Bronchial epithelial cell (primary cell): ENCODE data around the gene AMACR. TPM values are rescaled to one million over a fixed set of nuclear protein-coding genes. Genes with fewer than 3 reads are reported as not detected.

Experiments
- DNase-seq: peaks from one replicate; pipeline ENCODE4 v3.0.0-alpha.2; 2010; ENCODE audit warnings: low read depth
- FAIRE-seq: peaks from 2 replicates; lab custom pipeline; 2011; peaks lifted over from hg19 to GRCh38; lab: Jason Lieb, UNC
- H3K27me3 ChIP-seq: 2 replicates; pipeline ENCODE4 v1.5.1; 2011; ENCODE audit warnings: low read length; ENCODE audit not compliant: control insufficient read depth, insufficient read depth
- H3K36me3 ChIP-seq: 2 replicates; pipeline ENCODE4 v1.5.1; 2011; ENCODE audit warnings: low read length; ENCODE audit not compliant: control insufficient read depth, insufficient read depth
- H3K4me3 ChIP-seq: 2 replicates; pipeline ENCODE4 v1.5.1; 2011; ENCODE audit warnings: mild to moderate bottlenecking, low read depth, low read length, control low read depth
- total RNA-seq: library from RNA; depleted of rRNA; stranded (reverse); fragments of >200 nt; gene quantifications from 2 replicates; pipeline ENCODE4 v1.2.1, GENCODE V29; 2014
- TF ChIP-seq, protein P1 (sequence below): IDR thresholded peaks from 2 replicates; pipeline ENCODE4 v1.5.1; 2011; ENCODE audit warnings: mild to moderate bottlenecking, moderate library complexity, low read length, control low read depth, inconsistent platforms; ENCODE audit not compliant: insufficient read depth, severe bottlenecking

The AMACR gene
- total RNA-seq, 1 donor from 2014 or later, result 6.3 TPM

DNA sequence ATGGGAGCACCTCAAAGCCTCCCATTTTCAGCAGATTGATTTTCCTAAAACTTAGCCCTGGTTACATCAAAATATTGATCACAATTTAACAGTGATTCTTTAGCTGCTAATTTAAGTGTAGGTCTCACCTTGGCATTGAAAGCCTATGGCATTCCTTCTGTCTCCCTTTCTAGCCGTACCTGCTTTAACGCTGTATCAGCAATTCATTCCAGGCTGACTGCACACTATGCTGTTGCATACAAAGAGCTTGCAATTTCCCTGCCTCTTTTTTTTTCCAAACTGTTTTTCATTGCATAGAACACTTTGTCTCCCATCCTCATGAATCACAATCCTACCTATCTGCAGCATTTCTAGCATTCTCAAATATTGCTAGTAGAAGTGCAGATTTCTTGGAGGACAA, 8.9 kb upstream of the AMACR start:
- Histone ChIP-seq H3K36me3 (no peaks in the 10 kb centered on the region), H3K4me3 (no peak overlapping the region), H3K27me3 (no peaks in the 10 kb centered on the region)
- TF ChIP-seq, protein P1, sequence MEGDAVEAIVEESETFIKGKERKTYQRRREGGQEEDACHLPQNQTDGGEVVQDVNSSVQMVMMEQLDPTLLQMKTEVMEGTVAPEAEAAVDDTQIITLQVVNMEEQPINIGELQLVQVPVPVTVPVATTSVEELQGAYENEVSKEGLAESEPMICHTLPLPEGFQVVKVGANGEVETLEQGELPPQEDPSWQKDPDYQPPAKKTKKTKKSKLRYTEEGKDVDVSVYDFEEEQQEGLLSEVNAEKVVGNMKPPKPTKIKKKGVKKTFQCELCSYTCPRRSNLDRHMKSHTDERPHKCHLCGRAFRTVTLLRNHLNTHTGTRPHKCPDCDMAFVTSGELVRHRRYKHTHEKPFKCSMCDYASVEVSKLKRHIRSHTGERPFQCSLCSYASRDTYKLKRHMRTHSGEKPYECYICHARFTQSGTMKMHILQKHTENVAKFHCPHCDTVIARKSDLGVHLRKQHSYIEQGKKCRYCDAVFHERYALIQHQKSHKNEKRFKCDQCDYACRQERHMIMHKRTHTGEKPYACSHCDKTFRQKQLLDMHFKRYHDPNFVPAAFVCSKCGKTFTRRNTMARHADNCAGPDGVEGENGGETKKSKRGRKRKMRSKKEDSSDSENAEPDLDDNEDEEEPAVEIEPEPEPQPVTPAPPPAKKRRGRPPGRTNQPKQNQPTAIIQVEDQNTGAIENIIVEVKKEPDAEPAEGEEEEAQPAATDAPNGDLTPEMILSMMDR, result no peak
- no peak for FAIRE-seq
- peak; percentile 16 for DNase-seq

DNA sequence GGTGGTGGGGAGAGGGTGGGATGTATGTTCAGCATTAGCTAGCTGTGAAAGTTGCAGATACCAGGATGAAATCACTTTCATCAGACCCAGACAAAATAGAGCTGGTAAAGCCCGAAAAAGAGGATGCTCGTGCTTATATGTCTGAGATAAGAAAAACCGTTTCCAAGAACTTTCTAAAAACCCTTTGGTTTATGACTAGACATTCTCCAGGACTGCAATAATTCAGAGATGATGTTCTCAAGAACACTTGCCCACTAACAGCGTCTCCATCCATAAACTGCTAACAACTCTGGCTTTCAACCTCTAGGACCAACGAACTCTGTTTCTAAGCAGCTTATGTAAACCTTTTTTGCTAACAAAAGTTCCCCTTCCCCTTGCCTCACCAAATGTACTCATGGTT, 8.4 kb upstream of the AMACR start:
- TF ChIP-seq, protein P1, result no peak
- DNase-seq (no peak), FAIRE-seq (no peak)
- no peaks in the 10 kb centered on the region for H3K36me3 ChIP-seq
- H3K4me3 ChIP-seq, result no peak overlapping the region
- no peaks in the 10 kb centered on the region for H3K27me3 ChIP-seq

DNA sequence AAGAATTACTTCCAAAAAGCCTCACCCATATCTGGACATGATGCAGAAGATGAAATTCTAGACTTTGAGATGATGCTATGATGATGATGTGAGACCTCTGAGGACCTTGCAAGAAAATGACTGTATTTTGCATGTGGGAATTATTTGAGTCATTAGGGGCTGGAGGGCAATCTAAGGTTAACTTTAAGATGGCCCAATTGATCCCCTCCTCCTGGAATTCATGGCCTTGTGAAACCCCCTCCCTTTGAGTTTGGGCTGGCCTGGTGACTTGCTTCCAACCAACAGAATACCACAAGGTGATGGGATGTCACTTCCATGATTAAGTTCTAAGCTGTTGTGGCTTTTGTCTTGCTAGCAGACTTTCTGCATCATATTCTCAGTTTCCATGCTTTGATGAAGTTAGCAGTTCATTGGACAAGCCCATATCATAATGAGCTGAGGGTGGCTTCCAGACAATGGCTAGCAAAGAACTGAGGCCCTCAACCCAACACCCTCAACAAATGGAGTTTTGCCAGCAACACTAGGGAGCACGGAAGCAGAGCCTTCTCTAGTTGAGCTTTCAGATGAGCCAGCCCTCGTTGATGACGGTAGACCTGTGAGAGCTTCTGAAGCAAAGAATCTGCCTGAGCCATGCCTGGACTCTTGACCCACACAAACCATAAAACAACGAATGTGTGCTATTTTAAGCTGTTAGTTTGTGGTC, 7.4 kb upstream of the AMACR start:
- TF ChIP-seq, protein P1, result no peak
- no peaks in the 10 kb centered on the region for H3K27me3 ChIP-seq
- H3K4me3 ChIP-seq, result no peak overlapping the region
- no peaks in the 10 kb centered on the region for H3K36me3 ChIP-seq
- FAIRE-seq (no peak), DNase-seq (no peak)

DNA sequence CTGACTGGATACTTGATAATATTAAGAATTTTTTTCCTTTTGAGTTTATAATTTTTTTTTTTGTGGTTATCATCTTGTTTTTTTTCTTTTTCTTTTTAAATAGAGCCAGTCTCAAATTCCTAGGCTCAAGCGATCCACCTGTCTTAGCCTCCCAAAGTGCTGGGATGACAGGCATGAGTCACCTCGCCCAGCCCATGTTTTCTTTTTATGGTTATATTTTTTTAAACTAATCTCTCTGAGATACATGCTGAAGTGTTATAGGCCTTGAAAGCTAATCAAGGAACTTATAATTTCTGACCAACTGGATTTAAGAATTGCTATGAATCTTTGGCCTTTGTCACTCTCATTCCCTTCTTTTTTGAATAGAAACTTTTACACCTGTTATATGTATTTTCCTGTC, 6.8 kb upstream of the AMACR start:
- no peak overlapping the region for H3K4me3 ChIP-seq
- DNase-seq (no peak), FAIRE-seq (no peak)
- TF ChIP-seq, protein P1, result no peak
- no peaks in the 10 kb centered on the region for H3K36me3 ChIP-seq
- no peaks in the 10 kb centered on the region for H3K27me3 ChIP-seq

DNA sequence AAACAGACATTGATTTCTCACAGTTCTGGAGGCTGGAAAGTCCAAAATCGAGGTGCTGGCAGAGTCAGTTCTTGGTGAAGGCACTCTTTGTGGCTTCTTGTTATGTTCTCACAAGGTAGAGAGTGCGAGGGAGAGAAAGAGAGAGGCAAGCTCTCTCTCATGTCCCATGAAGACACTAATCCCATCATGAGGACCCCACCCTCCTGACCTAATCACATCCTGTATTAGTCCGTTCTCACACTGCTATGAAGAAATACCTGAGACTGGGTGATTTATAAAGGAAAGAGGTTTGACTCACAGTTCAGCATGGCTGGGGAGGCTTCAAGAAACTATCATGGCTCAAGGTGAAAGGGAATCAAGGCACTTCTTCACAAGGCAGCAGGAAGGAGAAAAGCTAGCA, 5.7 kb upstream of the AMACR start:
- TF ChIP-seq, protein P1, result no peak
- FAIRE-seq, result no peak
- no peaks in the 10 kb centered on the region for H3K36me3 ChIP-seq
- H3K27me3 ChIP-seq, result no peaks in the 10 kb centered on the region
- no peak overlapping the region for H3K4me3 ChIP-seq
- DNase-seq, result peak; percentile 26

DNA sequence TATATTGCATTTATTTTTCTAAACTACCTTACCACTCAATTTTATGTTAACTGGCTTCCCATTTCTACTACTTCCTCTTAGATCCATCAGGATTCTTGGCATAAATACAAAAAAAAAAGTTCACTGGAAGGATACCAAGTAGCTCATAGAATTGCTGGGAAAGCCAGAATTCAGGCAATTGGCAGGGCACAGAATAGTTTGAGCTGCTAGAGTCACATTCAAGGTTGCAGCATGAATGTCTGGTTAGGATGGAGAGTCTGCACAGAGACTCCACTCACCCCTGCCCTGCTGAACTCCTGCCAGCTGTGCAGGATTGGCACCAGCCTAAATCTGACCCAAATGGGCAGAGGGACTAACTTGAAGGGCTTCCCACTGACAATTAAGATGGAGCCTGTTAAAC, 4.9 kb upstream of the AMACR start:
- H3K27me3 ChIP-seq, result no peaks in the 10 kb centered on the region
- H3K36me3 ChIP-seq, result no peaks in the 10 kb centered on the region
- FAIRE-seq, result no peak
- TF ChIP-seq, protein P1, result no peak
- no peak for DNase-seq
- no peak overlapping the region for H3K4me3 ChIP-seq
